RCC 7860 (cell line): ENCODE data around the gene ATP11A.
"Not testable (repeated sequence)": the region's sequence is repeated elsewhere in the genome, so short reads cannot be mapped to it uniquely, and the experiment has no call there.

Source experiments
- DNase-seq: peaks from one replicate; pipeline ENCODE4 v3.0.0-alpha.2; 2015; ENCODE audit warnings: low spot score
- FAIRE-seq: peaks from 2 replicates; lab custom pipeline; 2012; peaks lifted over from hg19 to GRCh38; lab: Jason Lieb, UNC

The ATP11A gene

GRCh38 chr13:112873851-112874750, 184.3 kb downstream of the ATP11A start:
- DNase-seq, result peak; percentile 11
- FAIRE-seq, result no peak

- no peak for DNase-seq
- FAIRE-seq, result no peak
Measured at GRCh38 chr13:112874751-112875300, 185.0 kb downstream of the ATP11A start.

GRCh38 chr13:112875627-112876026, 185.8 kb downstream of the ATP11A start:
- DNase-seq (no peak), FAIRE-seq (no peak)

GRCh38 chr13:112876305-112877000, 186.6 kb downstream of the ATP11A start:
- no peak for FAIRE-seq
- DNase-seq, result no peak

- DNase-seq (no peak), FAIRE-seq (no peak)
Measured at GRCh38 chr13:112877066-112877465, 187.2 kb downstream of the ATP11A start.

GRCh38 chr13:112877539-112877938, 187.7 kb downstream of the ATP11A start:
- DNase-seq (no peak), FAIRE-seq (no peak)

- FAIRE-seq, result no peak
- DNase-seq, result no peak
Measured at GRCh38 chr13:112877976-112878955, 188.4 kb downstream of the ATP11A start.

GRCh38 chr13:112879283-112879833, 189.5 kb downstream of the ATP11A start:
- DNase-seq (no peak), FAIRE-seq (no peak)

GRCh38 chr13:112880221-112880641, 190.4 kb downstream of the ATP11A start:
- FAIRE-seq, result no peak
- DNase-seq, result no peak

- FAIRE-seq (no peak), DNase-seq (no peak)
Measured at GRCh38 chr13:112880976-112881540, 191.2 kb downstream of the ATP11A start.

- no peak for FAIRE-seq
Measured at GRCh38 chr13:112881656-112882554, 192.1 kb downstream of the ATP11A start.

GRCh38 chr13:112882555-112883024, 192.8 kb downstream of the ATP11A start:
- FAIRE-seq, result no peak

More at GRCh38 chr13:112881656-112882554, 192.1 kb downstream of the ATP11A start:
- no peak for DNase-seq

GRCh38 chr13:112883241-112883945, 193.6 kb downstream of the ATP11A start:
- DNase-seq (no peak), FAIRE-seq (no peak)

More at GRCh38 chr13:112882555-112883024, 192.8 kb downstream of the ATP11A start:
- no peak for DNase-seq

- FAIRE-seq, result not testable (repeated sequence)
Measured at GRCh38 chr13:112884700-112885099, 194.9 kb downstream of the ATP11A start.

GRCh38 chr13:112885242-112885781, 195.5 kb downstream of the ATP11A start:
- FAIRE-seq (no peak), DNase-seq (no peak)

More at GRCh38 chr13:112884700-112885099, 194.9 kb downstream of the ATP11A start:
- DNase-seq, result not testable (repeated sequence)

GRCh38 chr13:112885782-112886268, 196.0 kb downstream of the ATP11A start:
- DNase-seq, result peak; percentile 34
- FAIRE-seq, result no peak

GRCh38 chr13:112887151-112887550, 197.3 kb downstream of the ATP11A start:
- DNase-seq (no peak), FAIRE-seq (no peak)
